Esophagus muscularis mucosa (tissue), 4 donors: ENCODE data around the gene GPC4.

ENCODE experiments used
- CTCF ChIP-seq, 3 experiments: fragments of 200-600 bp in 2 of 3; fragments of 450-650 bp in 1 of 3; sonication (generic) in 2 of 3; IDR thresholded peaks; one replicate each; pipeline ENCODE4 v1.5.1; 2017 to 2019; ENCODE audit warnings: antibody characterized with exemption in 3 of 3, mild to moderate bottlenecking in 2 of 3, moderate library complexity in 1 of 3
- EP300 ChIP-seq: sonication (generic); formaldehyde crosslinking; IDR thresholded peaks from one replicate; pipeline ENCODE4 v1.6.1; 2017; ENCODE audit warnings: antibody characterized with exemption
- POLR2AphosphoS5 ChIP-seq, 2 donors: sonication (generic); formaldehyde crosslinking; IDR thresholded peaks; one replicate each; pipeline ENCODE4 v1.6.1; 2017; ENCODE audit warnings: antibody characterized with exemption in 2 of 2

- TF ChIP-seq EP300 (no peak), CTCF (IDR thresholded peaks at IDR 0.05) (no peak), POLR2AphosphoS5 (IDR thresholded peaks at IDR 0.05) (no peak)
These were observed 39.5 kb downstream of the GPC4 start for GRCh38 chrX:133375615-133376340.
